ENCODE results near the gene ADH7. TPM values are rescaled to one million over a fixed set of nuclear protein-coding genes. Genes with fewer than 3 reads are reported as not detected.

Gene ADH7
- total and polyA plus RNA-seq, 9 donors: not detected

GRCh38 chr4:99461623-99462401, 26.7 kb upstream of the ADH7 start:
- DNase-seq: no peak
- H3K36me3 ChIP-seq: no peaks in the 10 kb centered on the region
- H3K9me3 ChIP-seq: no peaks in the 10 kb centered on the region
- no peak overlapping the region for H3K4me3 ChIP-seq
- intact Hi-C loops (cut with DNase I): no loop called here
- 62 to 74% (median 72%) methylated on average over 4 of the region's 4 CpGs for WGBS, 3 donors
- H3K27ac ChIP-seq: no peak overlapping the region
- no peaks in the 10 kb centered on the region for H3K4me1 ChIP-seq (ENCODE audit: insufficient read depth)
- H3K27me3 ChIP-seq: no peaks in the 10 kb centered on the region
- TF ChIP-seq POLR2A (IDR thresholded peaks at IDR 0.05): no peak
- no peak for TF ChIP-seq EP300 (IDR thresholded peaks at IDR 0.05)
- TF ChIP-seq CTCF (IDR thresholded peaks at IDR 0.05): no peak

DNA sequence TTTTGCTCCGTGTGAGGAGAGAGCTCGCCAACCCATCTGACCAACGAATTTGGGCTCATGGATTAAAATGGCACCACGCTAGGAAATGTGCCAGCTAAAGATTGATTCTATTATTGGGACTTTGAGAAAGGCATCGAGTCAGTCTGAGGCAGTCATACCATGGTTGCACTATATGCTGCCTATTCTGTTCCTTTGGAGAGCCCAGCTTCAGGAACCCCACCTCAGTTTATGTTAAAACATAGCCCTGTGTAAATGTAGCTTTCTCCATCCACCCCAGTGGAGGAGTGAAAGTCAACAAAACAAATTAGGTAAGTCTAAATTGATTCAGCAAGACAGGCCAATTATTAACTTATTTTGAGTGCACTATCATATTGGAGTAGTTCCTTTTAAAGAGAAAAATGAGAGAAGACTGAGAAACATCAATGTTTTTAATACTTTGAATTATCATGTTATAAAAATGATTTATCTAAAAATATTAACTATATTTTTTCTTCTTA, 24.5 kb upstream of the ADH7 start:
- Histone ChIP-seq H3K27me3 (no peaks in the 10 kb centered on the region), H3K27ac (no peak overlapping the region), H3K36me3 (no peaks in the 10 kb centered on the region), H3K4me3 (no peak overlapping the region), H3K9me3 (no peaks in the 10 kb centered on the region), H3K4me1 (ENCODE audit: insufficient read depth) (no peaks in the 10 kb centered on the region)
- TF ChIP-seq POLR2A (IDR thresholded peaks at IDR 0.05) (no peak), EP300 (IDR thresholded peaks at IDR 0.05) (no peak), CTCF (IDR thresholded peaks at IDR 0.05) (no peak)
- DNase-seq: no peak
- WGBS, 3 donors: 89 to 91% (median 90%) methylated on average over 5 of the region's 5 CpGs
- intact Hi-C loops (cut with DNase I): no loop called here

DNA sequence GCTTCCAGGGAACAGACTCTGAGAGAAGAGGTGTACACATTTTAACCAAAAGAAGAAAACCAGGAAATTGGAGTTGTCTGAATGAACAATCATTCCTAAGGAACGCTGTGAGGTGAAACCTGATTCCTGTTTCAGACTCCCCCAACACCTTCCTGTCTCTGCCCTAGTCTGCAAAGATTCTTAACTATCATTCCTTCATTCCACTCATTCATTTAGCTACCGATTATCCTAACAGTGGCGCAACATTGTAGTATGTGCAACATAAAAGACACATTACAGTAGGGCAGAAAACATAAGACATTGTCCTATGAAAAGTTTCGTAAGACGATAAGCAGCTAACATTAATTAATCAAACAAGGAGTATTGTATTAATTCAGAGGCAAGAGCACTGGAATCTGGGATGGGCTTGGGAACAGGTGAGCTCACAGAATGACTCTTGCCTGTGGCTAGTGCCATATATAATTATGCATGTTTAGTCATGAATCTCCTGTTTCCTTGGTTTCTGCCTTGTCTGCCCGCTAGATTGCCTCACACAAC, 23.8 kb upstream of the ADH7 start:
- 67 to 81% (median 78%) methylated on average over 6 of the region's 6 CpGs for WGBS, 3 donors
- H3K4me1 ChIP-seq (ENCODE audit: insufficient read depth): no peaks in the 10 kb centered on the region
- no peaks in the 10 kb centered on the region for H3K27me3 ChIP-seq
- intact Hi-C loops (cut with DNase I): no loop called here
- no peak overlapping the region for H3K27ac ChIP-seq
- no peaks in the 10 kb centered on the region for H3K9me3 ChIP-seq
- TF ChIP-seq EP300 (IDR thresholded peaks at IDR 0.05): no peak
- no peak for TF ChIP-seq POLR2A (IDR thresholded peaks at IDR 0.05)
- no peak for TF ChIP-seq CTCF (IDR thresholded peaks at IDR 0.05)
- no peaks in the 10 kb centered on the region for H3K36me3 ChIP-seq
- H3K4me3 ChIP-seq: no peak overlapping the region
- DNase-seq: no peak

GRCh38 chr4:99457676-99458075, 22.5 kb upstream of the ADH7 start:
- H3K9me3 ChIP-seq: no peaks in the 10 kb centered on the region
- DNase-seq: no peak
- no peaks in the 10 kb centered on the region for H3K4me1 ChIP-seq (ENCODE audit: insufficient read depth)
- H3K27ac ChIP-seq: no peak overlapping the region
- H3K36me3 ChIP-seq: no peaks in the 10 kb centered on the region
- no peak overlapping the region for H3K4me3 ChIP-seq
- intact Hi-C loops (cut with DNase I): no loop called here
- H3K27me3 ChIP-seq: no peaks in the 10 kb centered on the region
- no peak for TF ChIP-seq CTCF (IDR thresholded peaks at IDR 0.05)
- no peak for TF ChIP-seq EP300 (IDR thresholded peaks at IDR 0.05)
- no peak for TF ChIP-seq POLR2A (IDR thresholded peaks at IDR 0.05)

Measured in ovary (tissue), 9 donors.